HG02938 (cell line): ENCODE measurements around the gene RPAIN.
"Not testable (repeated sequence)": the region's sequence is repeated elsewhere in the genome, so short reads cannot be mapped to it uniquely, and the experiment has no call there.

Source experiments
- ATAC-seq: cut with Tn5 transposase; IDR thresholded peaks from one replicate; pipeline ENCODE4 v1.9.1; 2021; ENCODE audit warnings: mild to moderate bottlenecking, moderate library complexity; ENCODE audit not compliant: unreplicated experiment

RPAIN gene

GRCh38 chr17:5429191-5429887, 9.4 kb downstream of the RPAIN start:
- ATAC-seq: no peak

GRCh38 chr17:5430413-5430999, 10.5 kb downstream of the RPAIN start:
- ATAC-seq: no peak

- ATAC-seq: not testable (repeated sequence)
These were observed 11.3 kb downstream of the RPAIN start for GRCh38 chr17:5431234-5431633.

GRCh38 chr17:5431949-5432556, 12.1 kb downstream of the RPAIN start:
- no peak for ATAC-seq

DNA sequence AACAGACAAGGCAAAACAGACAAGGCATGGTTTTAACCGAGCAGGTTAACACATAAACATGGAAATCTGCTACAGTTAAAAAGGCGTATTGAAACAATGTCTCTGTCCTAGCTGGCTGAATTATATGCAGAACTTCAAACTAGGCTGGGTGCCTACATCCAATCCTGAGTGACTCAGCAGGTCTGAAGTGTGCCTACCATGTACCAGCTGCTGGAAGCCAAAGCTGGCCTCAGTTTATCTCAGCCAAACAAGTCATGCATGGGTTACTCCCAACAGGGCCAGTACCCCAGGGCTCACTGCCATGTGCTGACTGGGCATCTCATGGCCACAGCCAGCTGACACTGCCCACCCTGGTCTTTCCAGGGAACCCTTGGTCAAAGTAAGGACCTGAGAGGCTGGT, 15.0 kb downstream of the RPAIN start:
- no peak for ATAC-seq

GRCh38 chr17:5435781-5436315, 15.9 kb downstream of the RPAIN start:
- ATAC-seq: not testable (repeated sequence)

DNA sequence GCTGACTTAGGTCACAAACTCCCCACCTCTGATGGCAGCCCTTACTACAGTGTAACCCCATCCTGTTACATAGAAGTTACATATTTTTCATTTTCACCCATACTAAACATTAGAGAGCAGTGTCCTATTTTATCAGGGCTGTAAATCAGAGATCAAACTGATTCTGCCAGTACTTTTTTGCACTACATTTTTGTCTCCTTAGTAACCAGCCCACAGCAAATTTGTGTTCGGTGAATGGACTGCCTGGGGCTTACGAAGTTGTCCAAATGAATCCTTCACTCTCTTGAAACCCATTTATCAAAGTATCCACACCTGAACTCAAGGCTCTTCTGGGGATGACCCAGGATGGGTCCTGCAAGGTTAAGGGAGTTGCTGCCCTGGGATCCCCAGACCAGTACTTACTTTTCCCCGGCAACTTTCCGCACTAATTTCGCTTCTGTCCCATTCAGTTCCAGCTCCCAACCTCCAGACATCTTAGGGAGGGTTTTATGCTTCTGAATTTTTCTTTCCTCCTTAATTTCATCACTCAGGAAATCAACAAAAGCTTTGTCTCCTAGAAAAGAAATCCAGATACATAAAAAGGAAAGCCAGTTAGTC, 17.8 kb downstream of the RPAIN start:
- ATAC-seq: no peak

- ATAC-seq: peak; percentile 66
These were observed 18.9 kb downstream of the RPAIN start, which contains the start of gene C1QBP for GRCh38 chr17:5438716-5439445. Gene C1QBP (minus strand): TSS chr17:5439155. CDS start chr17:5439073, 82 bp downstream.

- no peak for ATAC-seq
These were observed 19.4 kb downstream of the RPAIN start for GRCh38 chr17:5439446-5439764.

- no peak for ATAC-seq
These were observed 23.7 kb downstream of the RPAIN start for GRCh38 chr17:5443728-5444127.

DNA sequence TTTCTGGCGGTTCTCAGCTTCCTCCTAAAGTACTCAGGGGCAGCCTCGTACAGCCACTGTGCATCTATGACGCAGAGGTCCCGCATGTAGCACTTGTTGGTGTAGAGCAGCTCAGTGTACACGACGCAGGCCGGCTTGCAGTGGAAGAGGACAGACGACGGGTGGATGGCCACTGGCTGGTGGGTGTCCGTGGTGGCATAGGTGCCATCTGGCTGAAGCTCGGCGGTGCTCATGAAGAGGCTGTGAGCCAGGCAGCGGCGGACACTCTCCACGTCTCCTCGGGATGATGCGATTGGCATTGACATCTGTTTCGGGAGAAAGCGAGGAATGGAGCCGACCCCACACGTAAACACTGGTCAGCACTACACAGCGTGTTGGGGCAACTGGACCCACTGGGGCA, 24.2 kb downstream of the RPAIN start:
- no peak for ATAC-seq

DNA sequence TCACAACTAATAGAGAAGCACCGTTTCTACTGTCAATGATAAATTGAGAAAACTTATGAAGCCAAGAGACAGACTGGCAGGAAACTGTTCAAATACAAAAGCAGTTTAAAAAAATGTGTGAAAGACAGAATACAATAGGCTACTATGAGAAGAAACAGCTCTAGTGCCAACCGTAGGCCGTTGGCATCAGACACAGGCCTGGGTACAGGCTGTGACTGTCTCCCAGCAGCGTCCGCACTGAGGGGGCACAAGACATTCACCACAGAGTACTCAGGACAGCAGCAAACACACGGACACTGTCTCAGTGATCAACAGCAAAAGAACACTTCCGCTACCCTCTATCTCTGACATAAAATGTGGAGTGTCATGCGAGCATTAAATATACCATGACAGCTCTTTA, 26.8 kb downstream of the RPAIN start:
- no peak for ATAC-seq

DNA sequence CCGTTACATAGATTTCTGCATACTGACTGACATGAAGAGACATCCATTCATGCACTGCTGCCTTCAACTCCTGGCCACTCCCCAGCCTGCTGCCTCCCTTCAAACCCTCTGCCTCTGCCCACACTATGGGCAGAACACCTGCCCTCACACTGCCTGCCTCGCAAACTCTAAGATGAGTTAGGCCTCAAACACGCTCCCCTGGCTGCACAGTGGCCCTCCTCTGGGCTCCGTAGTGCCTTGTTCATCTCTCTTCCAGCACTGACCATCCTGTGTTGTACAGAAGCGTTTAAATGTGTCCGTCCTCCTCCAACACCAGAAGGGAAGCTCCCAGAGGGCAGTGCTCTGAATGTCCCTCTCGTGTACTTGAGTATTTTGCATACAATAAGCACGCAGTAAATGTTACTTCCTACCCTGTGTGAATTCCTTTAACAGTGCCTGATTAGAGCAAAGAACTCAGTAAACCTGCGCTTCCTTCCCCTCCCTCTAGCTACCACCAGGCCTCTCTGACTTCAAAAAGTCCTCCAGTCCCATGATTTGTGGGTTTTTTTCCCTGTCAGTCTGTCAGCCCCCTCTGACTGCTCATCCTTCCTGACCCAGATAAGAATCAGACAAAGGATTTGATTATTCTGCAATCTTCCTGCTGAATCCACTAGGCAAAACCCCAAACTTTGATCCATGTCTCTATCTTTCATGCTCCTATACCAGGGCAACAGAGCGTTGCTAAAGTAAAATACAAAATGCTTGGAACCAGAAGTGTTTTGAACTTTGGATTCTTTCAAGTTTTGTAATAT, 44.9 kb downstream of the RPAIN start:
- ATAC-seq: no peak

GRCh38 chr17:5466295-5466694, 46.3 kb downstream of the RPAIN start:
- ATAC-seq: no peak

- no peak for ATAC-seq
These were observed 47.4 kb downstream of the RPAIN start for GRCh38 chr17:5467416-5467815.

- no peak for ATAC-seq
These were observed 48.1 kb downstream of the RPAIN start for GRCh38 chr17:5468075-5468473.

- ATAC-seq: no peak
These were observed 52.5 kb downstream of the RPAIN start for GRCh38 chr17:5472511-5472910.

- ATAC-seq: no peak
These were observed 53.9 kb downstream of the RPAIN start for GRCh38 chr17:5473906-5474305.

- ATAC-seq: no peak
These were observed 59.0 kb downstream of the RPAIN start for GRCh38 chr17:5478992-5479391.

DNA sequence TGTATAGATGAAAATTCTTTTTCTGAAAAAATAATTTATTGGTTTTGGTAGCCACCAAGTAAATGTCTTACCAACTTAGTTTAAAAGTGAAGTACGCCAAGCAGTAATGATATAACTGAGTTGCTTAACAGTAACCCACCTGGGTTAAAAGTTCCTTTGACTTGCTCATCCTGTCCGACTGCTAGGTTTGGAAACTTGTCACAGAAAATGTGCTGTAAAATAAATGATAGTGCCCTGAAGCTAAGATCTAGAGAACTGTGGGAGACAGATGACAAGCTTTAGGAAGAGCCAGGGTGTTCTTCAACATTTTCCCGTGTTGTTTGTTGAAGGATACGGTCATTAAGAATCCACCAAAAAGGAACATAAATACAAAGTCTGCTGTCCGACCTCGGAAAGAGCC, 61.0 kb downstream of the RPAIN start:
- ATAC-seq: no peak
